ENCODE data around the gene ADGRV1. TPM values are rescaled to one million over a fixed set of nuclear protein-coding genes. Genes with fewer than 3 reads are reported as not detected.
"Not testable (repeated sequence)": the region's sequence is repeated elsewhere in the genome, so short reads cannot be mapped to it uniquely, and the experiment has no call there.

The ADGRV1 gene
- total RNA-seq, 1 donor from 2014 or later, result 0.20 TPM

GRCh38 chr5:91063098-91063690 is 504.6 kb downstream of the ADGRV1 start:
- DNase-seq (ENCODE audit: low read depth, low spot score), result not testable (repeated sequence)

GRCh38 chr5:91065496-91065895 is 506.9 kb downstream of the ADGRV1 start:
- no peak for DNase-seq (ENCODE audit: low read depth, low spot score)

- DNase-seq (ENCODE audit: low read depth, low spot score), result no peak
Observed at GRCh38 chr5:91069364-91069763, 510.8 kb downstream of the ADGRV1 start.

- DNase-seq (ENCODE audit: low read depth, low spot score), result no peak
Observed at GRCh38 chr5:91070761-91071550, 512.4 kb downstream of the ADGRV1 start.

GRCh38 chr5:91072881-91073280 is 514.3 kb downstream of the ADGRV1 start:
- no peak for DNase-seq (ENCODE audit: low read depth, low spot score)

- no peak for DNase-seq (ENCODE audit: low read depth, low spot score)
Observed at GRCh38 chr5:91074615-91075014, 516.0 kb downstream of the ADGRV1 start.

GRCh38 chr5:91076138-91076537 is 517.5 kb downstream of the ADGRV1 start:
- no peak for DNase-seq (ENCODE audit: low read depth, low spot score)

GRCh38 chr5:91077623-91078022 is 519.0 kb downstream of the ADGRV1 start:
- no peak for DNase-seq (ENCODE audit: low read depth, low spot score)

- no peak for DNase-seq (ENCODE audit: low read depth, low spot score)
Observed at GRCh38 chr5:91079037-91079436, 520.4 kb downstream of the ADGRV1 start.

GRCh38 chr5:91089758-91090157 is 531.2 kb downstream of the ADGRV1 start:
- no peak for DNase-seq (ENCODE audit: low read depth, low spot score)

GRCh38 chr5:91090995-91091394 is 532.4 kb downstream of the ADGRV1 start:
- DNase-seq (ENCODE audit: low read depth, low spot score), result no peak

GRCh38 chr5:91091471-91092234 is 533.1 kb downstream of the ADGRV1 start:
- no peak for DNase-seq (ENCODE audit: low read depth, low spot score)

GRCh38 chr5:91092859-91093783 is 534.5 kb downstream of the ADGRV1 start:
- no peak for DNase-seq (ENCODE audit: low read depth, low spot score)

- no peak for DNase-seq (ENCODE audit: low read depth, low spot score)
Observed at GRCh38 chr5:91095313-91095712, 536.7 kb downstream of the ADGRV1 start.

GRCh38 chr5:91095786-91096385 is 537.3 kb downstream of the ADGRV1 start:
- no peak for DNase-seq (ENCODE audit: low read depth, low spot score)

GRCh38 chr5:91098541-91098940 is 539.9 kb downstream of the ADGRV1 start:
- DNase-seq (ENCODE audit: low read depth, low spot score), result no peak

- DNase-seq (ENCODE audit: low read depth, low spot score), result peak; percentile 62
Observed at GRCh38 chr5:91101600-91102379, 543.2 kb downstream of the ADGRV1 start.

- DNase-seq (ENCODE audit: low read depth, low spot score), result no peak
Observed at GRCh38 chr5:91103353-91104061, 544.9 kb downstream of the ADGRV1 start.

GRCh38 chr5:91104062-91104448 is 545.5 kb downstream of the ADGRV1 start:
- no peak for DNase-seq (ENCODE audit: low read depth, low spot score)

All from pulmonary artery endothelial cell (primary cell).